ENCODE data around the gene PCDHB1.

Gene PCDHB1, protein sequence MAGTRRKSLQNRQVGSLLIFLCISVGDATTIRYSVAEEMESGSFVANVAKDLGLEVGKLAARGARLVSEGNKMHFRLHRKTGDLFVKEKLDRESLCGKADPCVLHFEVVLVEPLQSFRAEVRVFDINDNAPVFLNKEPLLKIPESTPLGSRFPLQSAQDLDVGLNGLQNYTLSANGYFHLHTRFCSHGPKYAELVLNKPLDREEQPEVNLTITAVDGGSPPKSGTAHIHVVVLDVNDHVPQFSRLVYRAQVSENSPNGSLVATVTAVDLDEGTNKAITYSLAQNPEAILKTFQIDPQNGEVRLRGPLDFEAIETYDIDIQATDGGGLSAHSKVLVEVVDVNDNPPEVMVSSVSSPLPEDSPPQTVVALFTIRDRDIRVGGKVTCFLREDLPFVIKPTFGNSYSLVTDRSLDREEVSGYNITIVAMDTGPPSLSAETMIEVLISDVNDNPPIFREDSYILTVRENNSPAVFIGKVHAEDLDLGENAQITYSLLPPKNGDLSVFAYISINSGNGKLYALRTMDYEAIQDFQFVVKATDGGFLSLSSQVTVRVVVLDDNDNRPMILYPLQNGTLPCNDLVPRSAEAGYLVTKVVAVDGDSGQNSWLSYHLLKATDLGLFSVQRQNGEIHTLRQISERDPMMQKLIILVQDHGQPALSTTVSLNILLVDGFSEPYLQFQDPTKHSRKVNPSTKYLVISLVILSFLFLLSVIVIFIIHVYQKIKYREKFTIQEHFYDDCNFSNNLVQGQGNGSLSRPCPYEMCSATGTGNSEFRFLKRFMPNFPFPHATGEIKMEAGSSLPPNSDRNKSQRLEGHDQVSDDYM

GRCh38 chr5:141050622-141051520 is at the start of gene PCDHB1:
Gene PCDHB1 (plus strand): TSS chr5:141051374. CDS start chr5:141051471, 97 bp downstream.
- no peak within 1 kb of the TSS for H3K9ac ChIP-seq (ENCODE audit: low read depth, low read length)

DNA sequence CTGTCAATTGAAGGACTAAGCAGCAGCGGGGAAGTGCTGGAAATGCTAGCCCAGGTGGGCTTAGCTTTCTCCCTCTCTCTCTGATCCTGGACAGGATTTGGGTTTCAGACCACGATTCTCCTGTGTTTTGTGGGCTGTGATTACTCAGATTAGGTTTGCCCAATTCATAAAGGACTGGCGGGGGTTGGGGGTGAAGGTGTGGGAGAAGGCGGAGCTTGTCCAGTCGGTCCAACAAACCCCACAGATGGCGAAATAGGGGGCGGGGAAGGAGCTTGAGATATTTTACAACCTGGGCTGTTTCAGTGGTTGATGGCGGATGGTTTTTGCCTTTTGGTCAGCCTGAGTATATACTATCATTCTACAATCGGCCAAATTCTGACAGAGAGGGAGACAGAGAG is 49.7 kb upstream of the PCDHB1 start:
- H3K27ac ChIP-seq (ENCODE audit: low read length): peak overlapping the region; percentile 34
- H3K9ac ChIP-seq (ENCODE audit: low read depth, low read length): peak overlapping the region; percentile 92
- no peaks in the 10 kb centered on the region for H3K36me3 ChIP-seq (ENCODE audit: insufficient read depth, low read depth, low read length)
- peak overlapping the region; percentile 79 for H3K4me3 ChIP-seq (ENCODE audit: low read length)
- H3K27me3 ChIP-seq (ENCODE audit: insufficient read depth, low read length): no peaks in the 10 kb centered on the region
- H3K9me3 ChIP-seq (ENCODE audit: insufficient read depth, low read depth, low read length): no peaks in the 10 kb centered on the region
- peaks cover 37% of the 10 kb centered on the region for H3K4me1 ChIP-seq (ENCODE audit: insufficient read depth, low read length)

More at GRCh38 chr5:141050622-141051520, at the start of gene PCDHB1:
- Histone ChIP-seq H3K4me3 (ENCODE audit: low read length) (peak within 1 kb of the TSS; percentile 71), H3K36me3 (ENCODE audit: insufficient read depth, low read depth, low read length) (no peaks in the 10 kb centered on the region), H3K4me1 (ENCODE audit: insufficient read depth, low read length) (no peaks in the 10 kb centered on the region), H3K27ac (ENCODE audit: low read length) (no peak within 1 kb of the TSS), H3K9me3 (ENCODE audit: insufficient read depth, low read depth, low read length) (peaks cover 12% of the 10 kb centered on the region; the same call in 1 of the 2 replicates), H3K27me3 (ENCODE audit: insufficient read depth, low read length) (peaks cover 44% of the 10 kb centered on the region)

GRCh38 chr5:141001844-141002604 is 49.1 kb upstream of the PCDHB1 start:
- Histone ChIP-seq H3K9me3 (ENCODE audit: insufficient read depth, low read depth, low read length) (no peaks in the 10 kb centered on the region), H3K27ac (ENCODE audit: low read length) (peak overlapping the region; percentile 34), H3K27me3 (ENCODE audit: insufficient read depth, low read length) (no peaks in the 10 kb centered on the region), H3K4me1 (ENCODE audit: insufficient read depth, low read length) (peaks cover 37% of the 10 kb centered on the region), H3K36me3 (ENCODE audit: insufficient read depth, low read depth, low read length) (no peaks in the 10 kb centered on the region), H3K9ac (ENCODE audit: low read depth, low read length) (peak overlapping the region; percentile 92), H3K4me3 (ENCODE audit: low read length) (peak overlapping the region; percentile 79)

- no peaks in the 10 kb centered on the region for H3K36me3 ChIP-seq (ENCODE audit: insufficient read depth, low read depth, low read length)
- no peaks in the 10 kb centered on the region for H3K9me3 ChIP-seq (ENCODE audit: insufficient read depth, low read depth, low read length)
- H3K4me3 ChIP-seq (ENCODE audit: low read length): peak overlapping the region; percentile 79
- H3K27ac ChIP-seq (ENCODE audit: low read length): no peak overlapping the region
- no peaks in the 10 kb centered on the region for H3K27me3 ChIP-seq (ENCODE audit: insufficient read depth, low read length)
- peak overlapping the region; percentile 21; the same call in 1 of the 2 replicates for H3K9ac ChIP-seq (ENCODE audit: low read depth, low read length)
- peaks cover 37% of the 10 kb centered on the region for H3K4me1 ChIP-seq (ENCODE audit: insufficient read depth, low read length)
Observed at GRCh38 chr5:141002605-141002965, 48.6 kb upstream of the PCDHB1 start.

DNA sequence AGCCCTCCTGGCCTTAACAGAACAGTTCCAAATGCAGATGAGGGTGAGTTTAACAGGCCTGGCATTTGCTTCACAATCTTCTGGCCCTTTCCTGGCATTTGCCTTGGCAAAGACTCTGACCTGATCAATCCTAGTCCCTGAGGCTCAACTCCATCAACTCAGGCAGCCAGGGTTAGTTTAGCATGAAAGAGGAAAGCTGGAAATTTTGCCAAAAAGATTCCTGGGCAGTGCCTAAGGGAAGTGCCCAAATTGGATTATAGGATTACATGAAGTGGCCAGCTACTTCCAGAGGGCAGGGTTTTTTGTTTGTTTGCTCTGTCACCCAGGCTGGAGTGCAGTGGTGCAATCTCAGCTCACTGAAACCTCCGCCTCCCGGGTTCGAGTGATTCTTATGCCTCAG is 48.1 kb upstream of the PCDHB1 start:
- Histone ChIP-seq H3K9me3 (ENCODE audit: insufficient read depth, low read depth, low read length) (no peaks in the 10 kb centered on the region), H3K4me1 (ENCODE audit: insufficient read depth, low read length) (peaks cover 37% of the 10 kb centered on the region), H3K36me3 (ENCODE audit: insufficient read depth, low read depth, low read length) (no peaks in the 10 kb centered on the region), H3K9ac (ENCODE audit: low read depth, low read length) (peak overlapping the region; percentile 21; the same call in 1 of the 2 replicates), H3K27me3 (ENCODE audit: insufficient read depth, low read length) (no peaks in the 10 kb centered on the region), H3K4me3 (ENCODE audit: low read length) (peak overlapping the region; percentile 79; the same call in 1 of the 2 replicates), H3K27ac (ENCODE audit: low read length) (no peak overlapping the region)

GRCh38 chr5:141003791-141004611 is 47.2 kb upstream of the PCDHB1 start:
- no peaks in the 10 kb centered on the region for H3K27me3 ChIP-seq (ENCODE audit: insufficient read depth, low read length)
- no peak overlapping the region for H3K27ac ChIP-seq (ENCODE audit: low read length)
- peaks cover 33% of the 10 kb centered on the region for H3K4me1 ChIP-seq (ENCODE audit: insufficient read depth, low read length)
- no peaks in the 10 kb centered on the region for H3K36me3 ChIP-seq (ENCODE audit: insufficient read depth, low read depth, low read length)
- H3K9ac ChIP-seq (ENCODE audit: low read depth, low read length): peak overlapping the region; percentile 49; the same call in 1 of the 2 replicates
- H3K4me3 ChIP-seq (ENCODE audit: low read length): peak overlapping the region; percentile 42
- no peaks in the 10 kb centered on the region for H3K9me3 ChIP-seq (ENCODE audit: insufficient read depth, low read depth, low read length)

GRCh38 chr5:141007791-141008190 is 43.4 kb upstream of the PCDHB1 start:
- Histone ChIP-seq H3K4me1 (ENCODE audit: insufficient read depth, low read length) (peaks cover 24% of the 10 kb centered on the region), H3K27ac (ENCODE audit: low read length) (no peak overlapping the region), H3K9ac (ENCODE audit: low read depth, low read length) (no peak overlapping the region), H3K9me3 (ENCODE audit: insufficient read depth, low read depth, low read length) (no peaks in the 10 kb centered on the region), H3K27me3 (ENCODE audit: insufficient read depth, low read length) (no peaks in the 10 kb centered on the region), H3K4me3 (ENCODE audit: low read length) (no peak overlapping the region), H3K36me3 (ENCODE audit: insufficient read depth, low read depth, low read length) (no peaks in the 10 kb centered on the region)

- peaks cover under 1% of the 10 kb centered on the region; the same call in 1 of the 2 replicates for H3K4me1 ChIP-seq (ENCODE audit: insufficient read depth, low read length)
- H3K4me3 ChIP-seq (ENCODE audit: low read length): no peak overlapping the region
- H3K36me3 ChIP-seq (ENCODE audit: insufficient read depth, low read depth, low read length): no peaks in the 10 kb centered on the region
- no peak overlapping the region for H3K9ac ChIP-seq (ENCODE audit: low read depth, low read length)
- no peak overlapping the region for H3K27ac ChIP-seq (ENCODE audit: low read length)
- H3K27me3 ChIP-seq (ENCODE audit: insufficient read depth, low read length): no peaks in the 10 kb centered on the region
- no peaks in the 10 kb centered on the region for H3K9me3 ChIP-seq (ENCODE audit: insufficient read depth, low read depth, low read length)
Observed at GRCh38 chr5:141010047-141010793, 41.0 kb upstream of the PCDHB1 start.

GRCh38 chr5:141017943-141018342 is 33.2 kb upstream of the PCDHB1 start:
- H3K9me3 ChIP-seq (ENCODE audit: insufficient read depth, low read depth, low read length): no peaks in the 10 kb centered on the region
- no peaks in the 10 kb centered on the region for H3K4me1 ChIP-seq (ENCODE audit: insufficient read depth, low read length)
- H3K36me3 ChIP-seq (ENCODE audit: insufficient read depth, low read depth, low read length): no peaks in the 10 kb centered on the region
- H3K27me3 ChIP-seq (ENCODE audit: insufficient read depth, low read length): no peaks in the 10 kb centered on the region
- no peak overlapping the region for H3K27ac ChIP-seq (ENCODE audit: low read length)
- H3K9ac ChIP-seq (ENCODE audit: low read depth, low read length): no peak overlapping the region
- no peak overlapping the region for H3K4me3 ChIP-seq (ENCODE audit: low read length)

DNA sequence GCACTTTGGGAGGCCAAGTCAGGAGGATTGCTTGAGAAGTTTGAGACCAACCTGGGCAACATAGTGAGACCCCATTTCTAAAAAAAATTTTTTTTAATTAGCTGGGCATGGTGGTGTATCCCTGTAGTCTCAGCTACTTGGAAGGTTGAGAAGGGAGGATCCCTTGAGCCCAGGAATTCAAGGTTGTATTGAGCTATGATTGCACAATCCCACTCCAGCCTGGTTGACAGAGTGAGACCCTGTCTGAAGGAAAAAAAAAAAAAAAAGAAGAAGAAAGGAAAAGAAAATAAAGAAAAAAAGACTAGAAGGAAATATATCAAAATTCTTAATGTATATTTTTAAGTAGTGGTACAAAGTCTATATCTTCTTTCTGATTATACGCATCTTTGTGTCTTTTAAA is 28.8 kb upstream of the PCDHB1 start:
- H3K9ac ChIP-seq (ENCODE audit: low read depth, low read length): no peak overlapping the region
- no peak overlapping the region for H3K4me3 ChIP-seq (ENCODE audit: low read length)
- H3K36me3 ChIP-seq (ENCODE audit: insufficient read depth, low read depth, low read length): no peaks in the 10 kb centered on the region
- H3K27me3 ChIP-seq (ENCODE audit: insufficient read depth, low read length): no peaks in the 10 kb centered on the region
- H3K4me1 ChIP-seq (ENCODE audit: insufficient read depth, low read length): no peaks in the 10 kb centered on the region
- H3K27ac ChIP-seq (ENCODE audit: low read length): no peak overlapping the region
- no peaks in the 10 kb centered on the region for H3K9me3 ChIP-seq (ENCODE audit: insufficient read depth, low read depth, low read length)
